Subcutaneous abdominal adipose tissue (tissue), 5 donors: Measurements from ENCODE around the gene SAMD3.
"Not testable (repeated sequence)": the region's sequence is repeated elsewhere in the genome, so short reads cannot be mapped to it uniquely, and the experiment has no call there.

ENCODE experiments used
- H3K27ac ChIP-seq: one replicate; pipeline ENCODE4 v1.7.0; 2013; ENCODE audit warnings: low read depth, mild to moderate bottlenecking, inconsistent platforms, low read length, moderate library complexity
- H3K27me3 ChIP-seq, 5 donors: one replicate each; pipeline ENCODE4 v1.7.0; 2013; ENCODE audit warnings: low read length in 5 of 5, inconsistent platforms in 1 of 5; ENCODE audit not compliant: control insufficient read depth in 5 of 5, insufficient read depth in 4 of 5
- H3K36me3 ChIP-seq, 5 donors: one replicate each; pipeline ENCODE4 v1.7.0; 2013; ENCODE audit warnings: low read length in 5 of 5; ENCODE audit not compliant: control insufficient read depth in 5 of 5, insufficient read depth in 5 of 5
- H3K4me1 ChIP-seq, 5 donors: one replicate each; pipeline ENCODE4 v1.7.0; 2013; ENCODE audit warnings: low read length in 5 of 5, mild to moderate bottlenecking in 3 of 5, moderate library complexity in 1 of 5; ENCODE audit not compliant: control insufficient read depth in 5 of 5, insufficient read depth in 5 of 5
- H3K4me3 ChIP-seq, 5 donors: one replicate each; pipeline ENCODE4 v1.7.0; 2013; ENCODE audit warnings: low read length in 5 of 5, low read depth in 1 of 5
- H3K9ac ChIP-seq, 5 donors: one replicate each; pipeline ENCODE4 v1.7.0; 2013; ENCODE audit warnings: low read length in 5 of 5, mild to moderate bottlenecking in 4 of 5, moderate library complexity in 3 of 5
- H3K9me3 ChIP-seq, 5 donors: one replicate each; pipeline ENCODE4 v1.7.0; 2013; ENCODE audit warnings: low read length in 5 of 5; ENCODE audit not compliant: control insufficient read depth in 5 of 5
- donor health status: healthy.
- donor health status: healthy.
- donor health status: healthy.
- donor health status: healthy.
- donor health status: healthy.

The SAMD3 gene

DNA sequence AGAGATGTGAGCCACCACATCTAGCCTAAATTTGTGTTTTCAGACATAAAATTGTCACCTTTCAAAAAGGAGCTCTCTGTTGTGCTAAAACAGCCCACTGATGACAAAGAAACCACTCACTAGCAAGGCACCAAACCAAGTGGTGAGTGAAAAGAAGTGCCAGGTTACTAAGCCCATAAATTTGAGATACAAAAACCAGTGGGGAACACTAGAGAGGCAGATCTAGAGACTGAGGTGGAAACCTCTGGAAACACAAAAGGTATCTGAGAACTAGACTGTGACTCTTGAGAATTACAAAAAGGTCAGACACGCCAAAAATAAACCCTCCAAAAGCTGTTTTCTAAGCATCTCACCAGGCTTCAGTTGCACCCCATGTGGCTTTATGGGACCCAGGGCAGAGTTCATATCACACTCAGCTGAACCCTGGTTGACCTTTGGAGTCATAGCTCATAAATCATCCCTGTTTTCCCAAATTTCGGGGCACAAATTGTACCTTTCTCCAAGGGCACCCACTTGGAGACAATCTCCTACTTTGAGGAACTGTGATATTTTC, 24.2 kb downstream of the SAMD3 start:
- no peaks in the 10 kb centered on the region for H3K27me3 ChIP-seq
- H3K4me1 ChIP-seq = no peaks in the 10 kb centered on the region
- H3K9me3 ChIP-seq = peaks cover 0 to 5% (median 0%) of the 10 kb centered on the region in 5 donors
- H3K9ac ChIP-seq = no peak overlapping the region
- H3K36me3 ChIP-seq = no peaks in the 10 kb centered on the region
- H3K4me3 ChIP-seq = no peak overlapping the region
- no peak overlapping the region for H3K27ac ChIP-seq

DNA sequence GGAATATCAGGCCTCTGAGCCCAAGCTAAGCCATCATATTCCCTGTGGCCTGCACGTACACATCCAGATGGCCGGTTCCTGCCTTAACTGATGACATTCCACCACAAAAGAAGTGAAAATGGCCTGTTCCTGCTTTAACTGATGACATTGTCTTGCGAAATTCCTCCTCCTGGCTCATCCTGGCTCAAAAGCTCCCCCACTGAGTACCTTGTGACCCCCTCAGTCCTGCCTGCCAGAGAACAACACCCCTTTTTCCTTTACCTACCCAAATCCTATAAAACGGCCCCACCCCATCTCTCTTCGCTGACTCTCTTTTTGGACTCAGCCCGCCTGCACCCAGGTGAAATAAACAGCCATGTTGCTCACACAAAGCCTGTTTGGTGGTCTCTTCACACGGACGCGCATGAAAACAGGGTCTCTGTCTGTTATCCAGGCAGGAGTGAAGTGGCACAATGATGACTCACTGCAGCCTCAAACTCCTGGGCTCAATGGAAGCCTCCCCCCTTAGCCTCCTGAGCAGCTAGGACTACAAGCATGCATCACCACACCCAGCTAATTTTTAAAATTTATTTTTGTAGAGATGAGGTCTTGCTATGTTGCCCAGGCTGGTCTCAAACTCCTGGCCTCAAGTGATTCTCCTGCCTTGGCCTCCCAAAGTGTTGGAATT, 24.8 kb downstream of the SAMD3 start:
- H3K27me3 ChIP-seq, H3K4me1 ChIP-seq, H3K9me3 ChIP-seq, H3K27ac ChIP-seq, H3K36me3 ChIP-seq, H3K4me3 ChIP-seq, H3K9ac ChIP-seq: not testable (repeated sequence)

DNA sequence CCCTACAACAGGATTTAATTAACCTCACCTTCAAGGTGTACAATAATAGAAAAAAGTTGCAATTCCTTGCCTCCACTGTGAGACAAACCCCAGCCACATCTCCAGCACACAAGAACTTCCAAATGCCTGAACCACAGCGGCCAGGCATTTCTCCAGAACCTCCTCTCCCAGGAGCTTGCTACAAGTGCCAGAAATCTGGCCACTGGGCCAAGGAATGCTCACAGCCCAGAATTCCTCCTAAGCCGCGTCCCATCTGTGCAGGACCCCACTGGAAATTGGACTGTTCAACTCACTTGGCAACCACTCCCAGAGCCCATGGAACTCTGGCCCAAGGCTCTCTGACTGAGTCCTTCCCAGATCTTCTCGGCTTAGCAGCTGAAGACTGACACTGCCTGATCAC, 28.3 kb downstream of the SAMD3 start:
- not testable (repeated sequence) for H3K4me3 ChIP-seq, H3K9me3 ChIP-seq, H3K9ac ChIP-seq, H3K27me3 ChIP-seq, H3K36me3 ChIP-seq, H3K4me1 ChIP-seq, H3K27ac ChIP-seq

DNA sequence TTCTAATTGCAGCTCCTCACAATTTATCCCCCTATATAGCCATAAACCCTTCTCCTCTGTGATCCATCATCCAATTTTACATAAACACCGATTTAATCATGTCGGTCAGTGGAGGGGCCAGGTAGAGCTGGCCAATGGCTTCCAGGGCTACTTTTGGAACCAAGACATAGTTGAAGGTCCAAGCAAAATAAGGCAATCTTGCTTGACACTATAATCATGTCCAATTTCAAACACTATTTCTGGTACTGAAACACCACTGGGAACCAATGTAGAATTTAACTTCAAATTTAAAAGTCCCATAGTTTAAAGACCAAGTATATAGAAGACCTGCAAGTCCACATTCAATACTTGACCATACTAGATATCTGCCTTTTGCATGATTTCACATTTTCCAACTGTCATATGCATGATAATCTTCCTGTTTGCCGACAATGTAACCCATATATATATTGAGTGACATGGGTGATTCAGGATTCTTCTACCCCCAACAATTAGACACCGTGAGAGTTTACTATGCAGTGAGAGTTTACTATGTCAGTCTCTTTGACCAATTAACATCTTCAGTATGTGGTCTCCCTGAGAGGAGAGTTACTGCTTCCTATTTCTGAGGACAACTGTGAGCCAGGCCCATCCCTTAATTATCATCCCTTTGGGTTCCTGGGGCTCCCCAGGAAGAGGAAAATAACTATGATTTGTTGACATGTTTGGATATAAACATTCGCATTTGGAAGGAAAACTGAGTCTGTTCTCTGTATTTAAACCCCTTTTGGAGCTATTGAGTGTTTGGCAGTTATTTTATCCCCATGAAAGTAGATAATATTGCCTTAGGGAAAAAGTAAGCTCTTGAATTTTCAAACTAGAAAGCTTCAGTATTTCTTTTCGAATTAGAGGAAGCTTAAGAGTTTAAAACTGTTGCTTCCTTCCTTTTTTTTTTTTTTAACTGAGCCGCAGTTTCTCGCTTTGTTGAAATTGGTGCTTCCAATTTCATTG, 31.8 kb downstream of the SAMD3 start:
- no peaks in the 10 kb centered on the region for H3K9me3 ChIP-seq
- no peak overlapping the region for H3K9ac ChIP-seq
- peaks cover 0 to 5% (median 0%) of the 10 kb centered on the region in 5 donors for H3K4me1 ChIP-seq
- H3K36me3 ChIP-seq = no peaks in the 10 kb centered on the region
- H3K27ac ChIP-seq = no peak overlapping the region
- H3K27me3 ChIP-seq = no peaks in the 10 kb centered on the region
- H3K4me3 ChIP-seq = no peak overlapping the region

DNA sequence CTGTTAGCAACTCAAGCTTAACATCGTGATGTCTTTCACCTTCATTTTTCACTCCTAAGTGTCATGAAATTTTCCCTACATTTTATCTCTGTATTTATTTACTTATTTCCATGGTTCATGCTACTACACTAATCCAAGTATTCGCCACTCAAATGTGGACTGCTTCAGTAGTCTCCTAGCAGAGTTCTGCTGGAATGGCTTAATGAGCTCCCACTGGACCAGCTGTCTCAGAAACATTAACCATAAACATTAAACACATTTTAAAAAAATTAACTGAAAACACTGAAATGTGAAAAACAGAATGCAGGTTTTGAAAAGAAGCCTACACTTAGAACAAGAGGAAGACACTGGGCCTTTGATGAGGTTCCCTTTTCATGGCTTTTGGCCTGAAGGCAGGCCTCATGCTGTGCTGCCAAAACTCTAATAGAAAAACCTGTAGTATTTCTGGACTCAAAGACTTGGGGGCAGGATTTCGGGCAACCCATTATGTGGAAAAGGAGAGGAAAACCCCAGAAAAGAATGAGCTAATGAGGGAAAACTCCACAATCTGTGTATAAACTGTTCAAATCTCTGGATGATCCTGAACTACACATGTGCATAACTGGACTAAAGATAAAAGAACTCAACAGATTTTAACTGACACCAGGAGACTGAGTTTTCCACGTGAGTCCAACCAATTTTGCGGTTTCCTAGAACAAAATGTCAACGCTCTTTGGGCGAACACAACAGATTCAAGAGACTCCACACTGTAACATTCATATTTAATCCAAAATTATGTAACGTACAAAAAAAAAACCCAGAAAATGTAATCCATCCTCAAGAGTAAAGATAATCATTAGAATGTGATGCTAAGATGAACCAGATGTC, 33.0 kb downstream of the SAMD3 start:
- H3K9ac ChIP-seq = no peak overlapping the region
- no peak overlapping the region for H3K27ac ChIP-seq
- H3K27me3 ChIP-seq = no peaks in the 10 kb centered on the region
- no peaks in the 10 kb centered on the region for H3K36me3 ChIP-seq
- H3K9me3 ChIP-seq = no peaks in the 10 kb centered on the region
- H3K4me1 ChIP-seq = peaks cover 0 to 5% (median 0%) of the 10 kb centered on the region in 5 donors
- H3K4me3 ChIP-seq = no peak overlapping the region

DNA sequence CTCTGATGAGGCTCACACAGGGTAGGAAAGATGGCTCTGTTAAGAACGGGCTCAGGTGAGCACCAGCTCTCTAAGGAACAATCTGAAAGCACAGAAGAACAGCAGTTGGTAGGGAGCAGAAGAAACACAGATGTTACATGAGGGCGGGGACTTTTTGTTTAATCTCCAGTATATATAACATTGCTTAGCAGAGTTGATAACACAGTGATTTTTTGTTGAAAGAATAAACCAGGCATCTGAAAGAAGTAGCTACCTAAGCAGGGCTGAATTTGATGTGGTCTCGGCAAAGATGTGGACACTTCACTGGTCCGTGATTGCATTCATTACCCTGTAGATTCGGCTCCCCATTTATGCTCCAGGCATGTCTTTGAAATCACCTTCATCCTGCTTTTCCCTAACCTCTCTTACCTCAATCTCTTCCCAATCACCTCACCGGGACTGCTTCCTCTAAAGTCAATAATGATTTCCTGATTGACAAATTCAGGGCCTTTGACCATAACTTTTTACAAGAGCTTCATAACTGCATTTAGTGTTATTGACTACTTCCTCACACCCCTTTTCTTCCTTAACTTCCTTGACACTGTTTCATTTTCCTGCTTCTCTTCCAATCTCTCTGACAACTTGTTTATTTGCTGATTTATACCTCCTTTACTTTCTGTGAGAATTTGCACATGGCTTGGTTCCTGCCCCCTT, 34.4 kb downstream of the SAMD3 start:
- H3K9me3 ChIP-seq = no peaks in the 10 kb centered on the region
- H3K4me1 ChIP-seq = peaks cover 0 to 5% (median 0%) of the 10 kb centered on the region in 5 donors
- H3K9ac ChIP-seq = no peak overlapping the region
- no peaks in the 10 kb centered on the region for H3K36me3 ChIP-seq
- H3K4me3 ChIP-seq = no peak overlapping the region
- no peaks in the 10 kb centered on the region for H3K27me3 ChIP-seq
- H3K27ac ChIP-seq = no peak overlapping the region

DNA sequence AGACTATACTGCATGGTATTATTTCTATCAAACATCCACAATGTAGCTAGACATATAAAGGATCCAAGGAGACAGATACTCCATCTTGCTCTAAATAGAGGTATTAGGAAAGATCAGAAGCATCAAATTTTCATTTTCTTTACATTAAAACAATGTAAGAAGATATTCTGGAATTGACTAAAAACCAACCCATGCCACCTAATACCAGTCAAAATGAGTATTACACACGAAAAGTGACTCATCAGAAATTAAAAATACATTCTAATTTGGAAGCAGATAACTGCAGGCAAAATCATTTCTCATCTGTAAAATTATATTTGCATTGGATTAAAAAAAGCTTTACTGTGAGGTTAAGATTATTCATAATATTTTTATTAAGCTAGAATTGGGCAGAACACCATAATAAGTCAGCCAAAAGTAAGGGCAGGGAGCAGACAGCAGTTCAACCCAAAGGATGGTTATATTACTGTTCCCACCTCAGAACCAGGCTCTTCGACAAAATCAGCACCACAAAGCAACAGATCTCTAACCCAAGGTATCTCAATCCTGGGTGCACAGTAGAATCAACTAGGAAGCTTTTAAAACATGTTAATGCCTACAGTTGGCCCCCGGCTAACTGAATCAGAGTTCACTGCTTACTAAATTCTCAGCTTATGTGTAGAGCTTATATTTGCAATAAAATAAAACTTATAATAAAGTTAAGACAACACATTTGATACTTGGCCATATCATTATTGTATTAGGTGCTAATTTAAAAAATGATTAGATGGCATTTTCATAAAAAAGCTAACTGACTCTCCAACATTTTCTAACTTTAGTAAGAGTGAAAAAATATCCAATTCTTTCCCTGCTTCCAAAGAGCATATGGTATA, 35.2 kb downstream of the SAMD3 start:
- no peaks in the 10 kb centered on the region for H3K9me3 ChIP-seq
- H3K4me1 ChIP-seq = peaks cover 0 to 5% (median 0%) of the 10 kb centered on the region in 5 donors
- no peaks in the 10 kb centered on the region for H3K27me3 ChIP-seq
- no peak overlapping the region for H3K27ac ChIP-seq
- no peaks in the 10 kb centered on the region for H3K36me3 ChIP-seq
- H3K4me3 ChIP-seq = no peak overlapping the region
- H3K9ac ChIP-seq = no peak overlapping the region

DNA sequence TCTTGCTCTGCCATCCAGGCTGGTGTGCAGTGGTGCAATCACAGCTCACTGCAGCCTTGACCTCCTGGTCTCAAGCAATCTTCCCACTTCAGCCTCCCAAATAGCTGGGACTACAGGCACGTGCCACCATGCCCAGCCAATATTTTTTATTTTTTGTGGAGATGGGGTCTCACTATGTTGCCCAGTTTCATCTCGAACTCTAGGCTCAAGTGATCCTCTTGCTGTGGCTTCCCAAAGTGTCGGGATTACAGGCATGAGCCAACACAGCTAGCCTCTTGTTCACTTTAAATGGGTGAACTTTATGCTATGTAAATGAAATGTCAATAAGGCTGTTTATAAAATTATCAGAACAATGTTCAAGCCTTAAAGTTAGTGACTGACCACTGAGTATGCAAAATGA, 37.1 kb downstream of the SAMD3 start:
- H3K27me3 ChIP-seq = no peaks in the 10 kb centered on the region
- peaks cover 0 to under 1% (median 0%) of the 10 kb centered on the region in 5 donors for H3K4me1 ChIP-seq
- no peaks in the 10 kb centered on the region for H3K9me3 ChIP-seq
- no peak overlapping the region for H3K4me3 ChIP-seq
- no peaks in the 10 kb centered on the region for H3K36me3 ChIP-seq
- H3K9ac ChIP-seq = no peak overlapping the region
- H3K27ac ChIP-seq = no peak overlapping the region
